ENCODE results near the gene ASB15. TPM values are rescaled to one million over a fixed set of nuclear protein-coding genes. Genes with fewer than 3 reads are reported as not detected.

ASB15 gene
- total and polyA plus RNA-seq, 2 of the 4 experiments (the other 2 are of a cell fraction): not detected

- H3K4me1 ChIP-seq (ENCODE audit: control insufficient read depth, insufficient read depth, low read length): no peaks in the 10 kb centered on the region
- CTCF ChIA-PET: interaction anchor here (0.9 to 2.6 kb wide), 5 partner anchors 15 to 238 kb away, joined by 3 to 17 read pairs (median 3); no protein-coding TSS in a partner anchor
- H3K4me3 ChIP-seq (ENCODE audit: insufficient read depth, low read depth, low read length): no peak overlapping the region
- H2AK5ac ChIP-seq (ENCODE audit: low read depth, low read length): no peak overlapping the region
- H4K5ac ChIP-seq (ENCODE audit: low read depth, low read length): no peak overlapping the region
- no peak overlapping the region for H3K23ac ChIP-seq (ENCODE audit: low read depth, low read length)
- dilution Hi-C loops (cut with HindIII; ENCODE audit: low sequenced_read_pairs, unreplicated experiment): no loop called here
- H2BK120ac ChIP-seq (ENCODE audit: low read depth, low read length): no peak overlapping the region
- peaks cover 3% of the 10 kb centered on the region; the same call in 1 of the 2 replicates for H3K9me1 ChIP-seq (ENCODE audit: insufficient read depth, low read length)
- H3K18ac ChIP-seq (ENCODE audit: low read depth, low read length): no peak overlapping the region
- H3K79me1 ChIP-seq (ENCODE audit: low read depth in 1 of 2, low read length in 2 of 2): no peaks in the 10 kb centered on the region
- WGBS, 2 experiments (ENCODE audit: extremely low coverage in 2 of 2, insufficient read length in 1 of 2): 30% methylated on average over 2 of the region's 3 CpGs; no CpG with 5 or more reads in 1 of the 2 experiments
- no peak overlapping the region for H2BK5ac ChIP-seq (ENCODE audit: low read depth, low read length, poor library complexity, severe bottlenecking)
- H2BK15ac ChIP-seq (ENCODE audit: low read depth, low read length): no peak overlapping the region
- H3K4ac ChIP-seq (ENCODE audit: low read depth, low read length): no peak overlapping the region
- in situ Hi-C loops (cut with MboI; ENCODE audit: low sequenced_read_pairs): loop anchor here (25.0 kb wide), 1 partner anchor 225 kb away; no protein-coding TSS in a partner anchor
- H3K14ac ChIP-seq (replicated peaks; ENCODE audit: low read depth, low read length): no peak overlapping the region
- no peaks in the 10 kb centered on the region for H3K36me3 ChIP-seq (ENCODE audit: control insufficient read depth, insufficient read depth, low read length)
- no peak overlapping the region for H2AFZ ChIP-seq (replicated peaks; ENCODE audit: low read length, poor library complexity)
- BruUV-seq (replicated peaks): no TSS peak
- TF ChIP-seq BHLHE40 (IDR thresholded peaks at IDR 0.05; ENCODE audit: low read depth, low read length) (no peak), ELK1 (IDR thresholded peaks at IDR 0.05; ENCODE audit: borderline replicate concordance, low read depth, low read length) (no peak), FOS (IDR thresholded peaks at IDR 0.05; ENCODE audit: low read depth, low read length) (no peak), NFE2L2 (IDR thresholded peaks at IDR 0.05; ENCODE audit: low read depth, low read length) (no peak), RAD21 (IDR thresholded peaks at IDR 0.05; ENCODE audit: low read length) (no peak), POLR2A (IDR thresholded peaks at IDR 0.05; ENCODE audit: low read depth, low read length) (no peak), CEBPB (IDR thresholded peaks at IDR 0.05; ENCODE audit: low read depth, low read length) (no peak)
- no peak for ATAC-seq (ENCODE audit: low read depth)
- H3K4me2 ChIP-seq (ENCODE audit: low read depth, low read length): no peak overlapping the region
- no peak overlapping the region for H4K8ac ChIP-seq (ENCODE audit: low read depth in 2 of 2, low read length in 2 of 2)
- POLR2A ChIA-PET (ENCODE audit: unreplicated experiment): interaction anchor here (0.5 kb wide), 1 partner anchor 183 kb away, joined by 9 read pairs; no protein-coding TSS in a partner anchor
- intact Hi-C loops (cut with micrococcal nuclease): loop anchor here (5.0 to 10.0 kb wide), 5 partner anchors 45 to 1220 kb away; no protein-coding TSS in a partner anchor
- H2AK9ac ChIP-seq (replicated peaks; ENCODE audit: low read depth, low read length, poor library complexity): no peak overlapping the region
- no peak for DNase-seq
- no peak overlapping the region for H3K9ac ChIP-seq (ENCODE audit: low read depth, low read length)
- H3K27me3 ChIP-seq (ENCODE audit: control insufficient read depth, insufficient read depth, low read length): no peaks in the 10 kb centered on the region
- no peak overlapping the region for H2BK20ac ChIP-seq (ENCODE audit: low read depth, low read length)
- no peaks in the 10 kb centered on the region for H3K9me3 ChIP-seq (ENCODE audit: control insufficient read depth, insufficient read depth, low read length)
- no peak overlapping the region for H4K91ac ChIP-seq (ENCODE audit: insufficient read depth, low read depth, low read length)
- H3K27ac ChIP-seq (ENCODE audit: insufficient read depth, low read length): no peak overlapping the region
- no peaks in the 10 kb centered on the region for H4K20me1 ChIP-seq (ENCODE audit: insufficient read depth, low read length)
- no peak overlapping the region for H3K56ac ChIP-seq (ENCODE audit: extremely low read depth, insufficient read depth, low read length)
Observed at GRCh38 chr7:123637203-123637602, 35.6 kb downstream of the ASB15 start.

All from IMR-90 (cell line).